HuH-7 (cell line): Measurements from ENCODE around the gene DRD2.

Source experiments
- DNase-seq: peaks from one replicate; pipeline ENCODE4 v3.0.0; 2011; ENCODE audit warnings: low spot score

The DRD2 gene

DNA sequence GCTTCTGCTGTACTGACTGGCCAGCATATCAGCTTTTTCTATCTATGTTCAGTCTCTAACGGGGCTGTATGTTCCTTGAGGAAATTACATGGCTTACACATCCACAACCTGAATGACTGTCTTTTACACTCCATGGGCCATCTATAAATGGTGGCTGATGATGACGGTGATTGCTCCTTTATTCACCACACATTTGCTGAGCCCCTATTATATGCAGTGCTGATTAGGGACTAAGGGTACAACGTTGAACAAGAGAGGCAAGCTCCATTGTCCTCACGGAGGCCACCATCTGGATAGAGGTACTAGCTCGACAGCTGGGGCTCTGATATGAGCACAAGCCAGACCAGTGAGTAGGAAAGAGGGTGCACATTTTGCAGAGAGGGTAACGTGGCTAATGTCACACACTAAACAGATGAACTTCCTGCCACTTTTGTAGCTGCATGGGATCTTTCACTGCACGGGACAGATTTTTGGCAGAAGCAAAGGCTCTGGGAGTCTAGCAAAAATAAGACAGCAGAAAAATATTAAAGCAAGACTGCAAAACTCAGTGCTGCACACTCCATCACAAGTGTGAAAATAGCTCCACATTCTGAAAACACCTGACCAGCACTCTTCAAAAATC is 30.6 kb downstream of the DRD2 start:
- DNase-seq, result no peak

DNA sequence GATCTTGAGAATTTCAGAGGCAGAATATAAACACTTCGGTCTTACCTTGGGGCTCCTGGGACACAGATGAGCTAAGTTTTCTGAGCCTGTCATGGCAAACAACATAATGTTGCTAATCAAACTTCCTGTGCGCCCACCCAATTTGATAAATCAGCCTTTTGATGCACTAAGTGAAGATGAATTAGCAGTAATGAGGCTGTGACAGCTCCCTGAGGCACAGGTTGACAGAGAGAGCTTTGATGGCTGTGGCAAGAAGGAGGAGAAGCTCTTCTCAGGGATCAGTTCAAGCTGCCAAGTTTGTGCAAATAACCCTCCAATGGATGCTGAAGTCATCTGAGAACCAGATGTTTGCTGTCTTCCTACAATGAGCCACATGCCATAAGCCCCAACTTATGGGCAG is 34.4 kb downstream of the DRD2 start:
- no peak for DNase-seq

DNA sequence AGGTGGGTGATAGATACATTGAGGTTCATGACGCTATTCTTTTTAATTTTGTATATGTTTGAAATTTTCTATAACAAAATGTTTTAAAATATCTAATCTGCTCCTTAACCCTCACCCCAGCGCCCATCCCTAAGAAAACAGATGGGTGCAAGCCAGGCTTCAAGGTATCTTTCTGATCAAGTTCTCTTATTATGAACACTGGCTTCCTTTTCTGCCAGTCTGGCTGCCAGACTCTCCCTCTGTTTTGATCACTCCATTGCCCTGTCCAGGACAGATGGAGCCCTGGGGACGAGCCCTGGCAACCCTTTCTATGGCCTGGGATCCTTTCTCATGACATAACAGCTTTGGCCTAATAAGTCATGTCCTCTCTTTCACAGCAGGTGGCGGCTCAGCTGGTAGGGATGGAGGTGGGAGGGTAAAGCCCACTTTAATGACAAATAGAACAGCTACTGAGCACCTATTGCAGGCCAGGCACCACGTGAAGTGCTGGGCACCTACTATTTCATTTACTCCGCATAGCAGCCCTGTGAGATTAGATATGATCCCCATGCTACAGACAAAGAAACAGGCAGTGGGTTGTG is 38.4 kb downstream of the DRD2 start:
- no peak for DNase-seq

DNA sequence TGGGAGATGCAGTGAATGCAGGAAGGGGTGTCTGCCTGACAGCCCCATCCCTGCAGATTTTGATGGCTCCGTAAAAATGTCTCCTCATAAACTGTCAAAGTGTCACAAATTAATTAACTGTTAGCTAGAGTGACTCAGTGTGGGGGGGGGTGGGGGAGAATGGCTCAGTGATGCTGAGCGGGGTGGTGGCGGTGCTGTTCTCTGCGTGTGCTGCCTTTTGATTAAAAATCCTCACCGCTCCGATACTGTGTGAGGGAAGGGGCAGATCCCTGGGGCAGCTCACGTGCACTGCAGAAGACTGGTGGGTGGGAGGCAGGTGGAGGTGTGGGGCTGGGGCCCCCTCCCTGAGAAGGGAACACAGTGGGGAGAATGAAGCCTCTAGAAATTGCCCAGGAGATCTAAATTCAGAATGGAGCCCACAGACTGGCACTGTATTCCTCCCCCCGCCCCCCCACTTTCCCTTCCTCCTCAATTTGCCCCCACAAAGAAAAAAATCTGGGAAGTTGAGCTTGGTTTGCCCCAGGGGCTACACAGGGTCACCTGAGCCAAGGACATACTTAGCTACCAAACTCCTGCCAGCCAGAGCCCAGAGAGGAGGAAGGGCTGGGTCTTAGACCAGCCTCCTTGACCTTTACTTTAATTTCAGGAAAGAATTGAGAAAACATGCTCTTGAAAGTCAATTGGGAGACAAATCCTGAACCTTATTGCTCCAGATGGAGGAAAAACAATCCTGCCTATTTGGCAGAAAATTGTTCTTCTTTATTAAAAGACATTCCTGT is 39.8 kb downstream of the DRD2 start:
- no peak for DNase-seq

DNA sequence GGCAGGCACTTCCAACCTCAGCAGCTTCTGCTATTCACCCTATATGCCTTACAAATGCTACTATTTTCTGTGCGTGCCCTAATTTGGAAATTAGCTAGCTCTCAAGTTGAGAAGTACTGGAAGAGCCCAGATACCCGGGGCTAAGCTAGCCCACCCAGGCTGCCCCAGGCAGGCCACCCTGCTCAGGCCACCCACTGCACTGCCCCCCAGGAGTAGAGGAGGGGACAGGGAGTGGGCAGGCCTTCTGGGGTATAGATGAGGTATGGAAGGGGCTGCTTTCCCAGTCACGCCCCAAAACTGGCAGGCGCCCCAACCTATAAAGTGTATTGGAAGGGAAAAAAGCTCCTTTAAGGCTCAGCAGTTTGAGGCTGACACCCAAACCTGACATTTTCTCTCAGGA is 43.5 kb downstream of the DRD2 start:
- DNase-seq, result no peak

DNA sequence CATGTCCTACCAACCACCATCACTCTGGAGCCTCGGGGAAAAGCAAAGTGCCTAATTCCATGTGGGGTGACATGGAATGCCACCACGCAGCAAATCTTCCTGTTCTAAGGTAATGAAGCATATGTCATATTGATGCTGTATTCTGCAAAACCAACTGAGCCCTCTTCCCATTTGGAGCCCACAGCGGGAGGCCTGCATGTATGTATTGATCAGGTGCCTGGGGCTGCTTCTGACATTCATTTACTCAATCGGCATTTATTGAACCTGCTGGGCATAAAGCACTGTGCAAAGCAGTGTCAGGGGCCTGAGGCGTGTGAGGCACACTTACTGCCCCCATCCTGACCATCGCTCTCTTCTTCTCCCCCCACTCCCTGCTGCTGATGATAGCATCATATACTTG is 48.5 kb downstream of the DRD2 start:
- no peak for DNase-seq

DNA sequence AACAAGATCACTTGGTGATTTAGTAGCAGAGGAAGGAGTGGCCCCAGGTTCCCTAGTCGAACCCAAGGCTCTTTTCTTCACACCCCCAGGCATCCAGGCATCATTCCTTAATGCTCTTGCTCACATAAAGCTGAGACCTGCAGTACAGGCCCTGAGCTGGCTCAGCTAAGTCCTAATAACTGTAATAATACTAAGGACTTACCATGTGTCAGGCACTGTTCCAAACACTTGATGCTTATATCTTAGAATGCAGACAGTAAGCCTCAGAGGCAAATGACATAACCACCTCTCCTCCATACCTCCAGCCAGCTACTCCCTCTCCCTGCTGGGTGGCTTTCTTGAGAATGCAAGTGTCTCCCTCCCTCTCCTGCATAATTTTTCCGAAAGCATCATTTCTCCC is 54.4 kb downstream of the DRD2 start:
- no peak for DNase-seq

DNA sequence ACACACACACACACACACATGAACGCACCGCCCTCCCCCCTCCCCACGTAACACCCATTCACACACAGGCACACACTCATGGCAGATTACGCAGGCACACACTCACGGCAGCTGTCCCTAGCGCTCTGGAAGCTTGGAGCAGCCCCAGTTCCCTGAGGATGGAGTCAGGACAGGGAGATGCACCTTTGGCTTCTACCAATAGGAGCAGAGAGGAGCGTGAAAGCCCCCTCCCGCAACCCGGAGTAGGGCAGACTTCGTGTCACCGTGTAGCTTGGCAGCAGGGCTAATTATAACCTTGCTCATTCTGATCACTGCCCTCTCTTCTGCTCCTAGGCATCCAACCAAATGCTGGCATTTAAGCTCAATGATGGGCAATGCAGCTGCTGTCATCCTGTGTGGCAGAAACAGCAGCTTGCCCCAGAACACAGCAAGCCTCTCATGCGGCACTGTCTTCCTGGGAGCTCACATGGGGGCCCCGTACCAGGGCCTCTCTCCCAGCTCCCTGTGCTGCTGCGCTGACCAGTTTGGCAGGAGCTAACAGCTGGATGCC is 55.7 kb downstream of the DRD2 start:
- no peak for DNase-seq

DNA sequence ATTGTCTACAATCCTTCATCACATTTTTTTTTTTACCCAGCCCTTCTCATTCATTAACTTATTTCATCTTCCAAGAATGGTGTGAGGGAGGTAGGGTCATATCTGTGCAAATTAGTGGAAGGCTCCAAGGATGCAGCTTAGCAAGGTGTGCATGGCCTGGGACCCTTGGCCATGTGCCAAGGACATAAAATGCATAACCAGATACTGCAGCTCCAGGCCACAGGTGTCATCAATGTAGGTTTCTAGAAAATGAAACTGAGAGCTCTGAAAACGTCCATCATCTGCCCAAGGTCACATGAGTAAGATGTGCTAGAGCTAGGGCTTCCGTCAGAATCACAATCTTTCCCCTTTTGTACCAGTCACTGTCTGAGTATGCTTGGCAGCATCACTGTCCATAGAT is 57.8 kb downstream of the DRD2 start:
- no peak for DNase-seq

DNA sequence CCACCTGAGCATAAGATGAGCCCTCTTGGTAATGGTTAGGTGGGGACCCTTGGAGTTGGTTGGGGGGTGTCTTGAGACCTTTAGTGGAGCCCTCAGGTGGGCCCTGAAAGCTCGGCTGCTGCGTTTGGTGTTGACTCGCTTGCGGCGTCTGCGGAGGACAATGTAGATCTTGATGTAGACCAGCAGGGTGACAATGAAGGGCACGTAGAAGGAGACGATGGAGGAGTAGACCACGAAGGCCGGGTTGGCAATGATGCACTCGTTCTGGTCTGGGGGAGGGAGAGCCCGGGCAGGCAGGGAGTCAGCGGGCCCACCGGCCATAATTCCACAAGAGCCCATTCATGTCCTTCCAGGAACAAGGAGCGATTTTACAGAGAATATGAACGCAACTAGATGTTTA is 59.9 kb downstream of the DRD2 start:
- no peak for DNase-seq

DNA sequence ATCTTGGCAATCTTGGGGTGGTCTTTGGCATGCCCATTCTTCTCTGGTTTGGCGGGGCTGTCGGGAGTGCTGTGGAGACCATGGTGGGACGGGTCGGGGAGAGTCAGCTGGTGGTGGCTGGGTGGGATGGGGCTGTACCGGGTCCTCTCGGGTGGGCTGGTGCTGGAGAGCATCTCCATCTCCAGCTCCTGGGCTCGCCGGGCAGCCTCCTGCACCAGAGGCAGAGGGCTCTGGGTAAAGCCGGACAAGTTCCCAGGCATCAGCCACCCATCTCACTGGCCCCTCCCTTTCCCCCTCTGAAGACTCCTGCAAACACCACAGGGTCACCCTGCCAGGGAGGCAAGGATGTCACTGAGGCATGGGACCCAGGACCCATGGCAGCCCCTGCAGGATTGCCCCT is 62.5 kb downstream of the DRD2 start:
- DNase-seq, result no peak

DNA sequence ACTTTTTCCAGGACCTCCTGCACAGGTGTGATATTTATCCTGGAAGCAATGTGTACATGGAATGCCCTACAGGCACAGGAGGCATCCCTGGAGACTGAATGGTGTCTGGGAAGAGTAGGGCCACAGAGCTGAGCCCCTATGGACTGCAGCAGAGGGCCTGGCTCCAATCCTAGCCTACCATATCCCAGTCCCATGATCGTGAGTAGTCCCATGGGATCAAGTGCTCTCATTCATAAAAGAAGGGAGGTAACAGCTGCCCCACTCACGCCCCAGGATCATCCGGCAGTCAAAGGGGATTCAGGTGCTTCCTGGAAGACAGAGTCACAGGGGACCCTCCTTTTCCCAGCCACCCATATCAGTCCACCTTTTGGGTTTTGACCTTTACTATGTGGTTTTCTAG is 63.7 kb downstream of the DRD2 start:
- DNase-seq, result no peak

DNA sequence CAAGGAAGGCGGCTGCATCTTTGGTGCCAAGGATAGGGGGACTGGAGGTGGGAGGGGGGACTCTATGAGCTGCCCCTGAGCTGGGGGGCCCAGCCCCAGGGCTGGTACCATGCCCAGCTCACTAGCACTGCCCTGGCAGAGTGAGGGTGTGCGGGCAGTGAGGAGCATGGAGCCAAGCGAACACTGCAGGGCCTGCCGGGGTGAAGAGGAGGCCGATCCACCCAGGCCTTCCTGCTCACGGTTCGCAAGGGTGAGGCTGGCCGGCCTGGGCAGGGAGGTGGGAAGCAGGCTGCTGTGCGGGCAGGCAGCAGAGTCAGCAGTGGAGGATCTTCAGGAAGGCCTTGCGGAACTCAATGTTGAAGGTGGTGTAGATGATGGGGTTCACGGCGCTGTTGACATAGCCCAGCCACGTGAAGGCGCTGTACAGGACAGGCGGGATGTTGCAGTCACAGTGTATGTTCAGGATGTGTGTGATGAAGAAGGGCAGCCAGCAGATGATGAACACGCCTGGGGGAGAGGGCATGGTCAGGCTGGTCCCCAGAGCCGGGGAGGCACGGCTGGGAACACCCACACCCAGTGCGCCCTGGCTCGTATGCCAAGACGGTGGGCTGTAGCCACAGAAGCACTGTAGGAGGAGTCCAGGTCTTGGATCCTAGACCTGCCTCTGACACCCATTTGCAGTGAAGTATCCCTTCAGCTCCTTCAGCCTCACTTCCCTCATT is 64.6 kb downstream of the DRD2 start:
- no peak for DNase-seq

DNA sequence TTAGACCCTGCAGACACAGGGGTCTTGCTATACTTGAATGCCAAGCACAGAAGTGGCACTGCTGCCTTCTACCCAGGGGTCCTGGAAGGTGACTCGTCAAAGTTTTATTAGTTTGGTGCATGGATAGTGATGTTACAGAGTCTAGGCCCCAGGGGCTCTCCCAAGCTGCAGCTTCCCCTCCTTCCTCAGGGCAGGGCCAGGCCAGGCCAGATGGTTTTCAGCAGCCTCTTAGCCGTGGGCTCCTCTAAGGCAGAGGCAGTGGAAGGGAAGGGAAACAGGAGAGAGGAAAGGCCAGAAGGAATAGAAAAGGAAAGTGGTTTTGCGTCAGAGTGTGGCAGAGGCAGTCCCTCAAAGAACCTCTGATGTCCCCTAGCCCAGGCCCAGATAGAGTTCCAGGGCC is 65.7 kb downstream of the DRD2 start:
- no peak for DNase-seq

DNA sequence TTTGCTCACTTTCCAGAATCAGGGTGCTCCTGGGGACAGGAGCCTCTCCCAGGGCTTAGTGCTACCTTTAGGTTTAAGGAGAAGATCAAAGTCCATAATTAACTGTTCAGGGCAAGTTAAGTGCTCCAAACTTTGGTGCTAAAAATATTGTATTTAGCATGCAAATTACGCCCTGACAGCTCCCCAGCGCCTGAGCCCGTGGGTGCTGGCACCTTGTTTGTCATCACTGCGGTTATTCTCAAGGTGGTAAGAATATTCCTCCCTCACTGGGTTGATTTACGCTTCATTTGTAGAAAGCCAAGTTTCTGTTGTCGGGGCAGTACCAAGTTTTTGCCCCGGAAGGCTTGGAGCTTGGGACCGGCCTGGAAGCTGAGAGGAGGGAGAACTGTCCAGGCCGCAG is 66.3 kb downstream of the DRD2 start:
- no peak for DNase-seq

DNA sequence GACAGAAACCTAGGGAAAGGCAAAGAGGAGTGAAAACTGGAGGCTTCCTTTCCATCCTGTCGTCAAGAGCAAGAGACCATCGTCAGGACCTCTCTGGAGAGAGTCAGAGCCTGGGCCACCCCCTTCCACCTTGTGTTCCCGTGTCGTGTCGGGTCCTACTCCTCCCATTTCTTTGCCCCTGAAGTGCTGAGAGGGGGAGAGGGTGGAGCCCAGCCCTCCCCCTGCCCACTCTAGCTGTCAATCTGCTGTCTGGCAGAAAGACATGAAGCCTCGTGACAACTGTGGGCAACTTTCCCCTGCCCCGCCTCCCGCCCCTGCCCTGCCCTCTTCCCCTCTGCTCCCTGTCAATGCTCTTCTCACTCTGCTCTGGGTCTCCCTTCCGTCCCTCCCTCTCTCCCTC is 67.0 kb downstream of the DRD2 start:
- DNase-seq, result no peak

DNA sequence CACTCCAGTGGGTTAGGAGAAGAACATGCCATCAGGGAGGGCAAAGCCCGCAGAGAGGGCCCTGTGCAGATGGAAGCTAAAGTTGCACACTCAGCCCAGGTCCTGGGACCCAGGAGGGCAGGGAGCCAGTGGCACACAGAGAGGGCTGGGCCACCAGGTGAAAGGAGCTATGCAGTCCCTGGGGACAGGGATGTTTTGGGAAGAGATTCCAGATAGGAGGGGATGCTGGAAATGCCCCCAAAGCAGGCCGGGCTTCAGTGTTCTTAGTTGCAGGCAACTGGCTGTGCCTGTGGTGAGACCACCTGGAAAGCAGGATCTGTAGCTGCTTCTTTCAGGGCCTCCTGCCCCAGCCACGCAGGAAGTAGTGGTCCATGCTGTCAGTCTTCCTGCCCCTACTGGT is 68.0 kb downstream of the DRD2 start:
- no peak for DNase-seq

DNA sequence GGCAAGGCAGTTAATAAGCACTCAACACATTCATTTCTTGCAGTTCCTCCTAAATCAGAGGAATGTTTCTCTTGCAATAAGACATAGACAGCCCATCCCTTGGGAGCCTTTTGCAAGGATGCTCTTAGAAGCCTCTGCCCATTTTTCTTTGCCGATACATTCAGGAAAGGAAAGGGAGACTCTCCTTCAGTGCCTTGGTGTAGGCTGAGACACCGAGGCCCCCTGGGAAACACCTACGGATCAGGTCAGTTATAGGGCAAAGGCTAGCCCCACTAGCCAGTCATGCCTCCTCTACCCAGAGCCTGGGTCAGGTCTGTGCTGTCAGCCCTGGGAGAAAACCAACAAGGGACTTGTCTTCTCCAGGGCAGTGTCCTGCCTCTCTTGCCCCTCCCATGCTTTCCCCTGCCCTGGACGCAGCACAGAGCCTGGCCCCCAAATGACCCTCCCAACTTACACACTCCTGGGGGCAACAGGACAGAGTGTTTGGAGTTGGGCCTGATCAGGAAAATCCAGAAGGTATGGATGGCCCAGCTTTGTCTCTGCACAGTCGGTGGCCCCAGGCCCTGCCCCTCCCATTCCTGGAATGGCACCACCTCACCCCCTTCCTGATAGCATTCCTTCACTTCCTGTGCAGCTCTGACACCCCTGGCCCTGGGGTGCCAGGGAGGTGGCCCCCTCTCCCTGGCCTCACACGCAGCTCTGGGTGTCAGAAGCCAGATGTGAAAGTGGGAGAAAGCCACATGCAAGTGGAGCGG is 69.3 kb downstream of the DRD2 start:
- DNase-seq, result no peak

DNA sequence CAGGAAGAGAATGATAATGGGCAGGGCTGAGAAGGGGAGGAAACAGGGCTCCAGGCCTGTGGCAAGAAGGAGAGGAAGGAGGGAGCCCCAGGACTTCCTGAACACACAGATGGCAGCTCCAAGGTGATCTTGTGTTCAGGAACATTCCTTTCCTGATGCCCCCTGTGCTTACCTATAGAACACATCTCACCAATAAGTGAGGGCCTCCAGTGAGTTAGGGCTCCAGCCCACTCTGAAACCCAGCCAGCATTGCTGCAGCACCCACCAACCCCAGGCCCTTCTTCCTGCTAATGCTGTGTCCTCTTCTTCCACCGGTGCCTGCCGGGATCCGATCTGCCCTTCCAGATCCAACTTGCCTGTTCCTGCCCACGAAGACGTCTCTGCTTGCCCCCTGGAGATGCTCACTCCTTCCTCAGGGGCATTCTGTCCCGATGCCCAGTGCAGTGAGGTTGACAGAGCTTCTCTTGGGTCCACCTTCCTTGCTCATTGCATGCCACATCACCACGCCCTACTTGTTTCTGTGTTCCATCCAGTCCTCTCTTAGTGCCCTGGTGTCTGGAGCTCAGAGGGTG is 70.3 kb downstream of the DRD2 start:
- DNase-seq, result no peak

DNA sequence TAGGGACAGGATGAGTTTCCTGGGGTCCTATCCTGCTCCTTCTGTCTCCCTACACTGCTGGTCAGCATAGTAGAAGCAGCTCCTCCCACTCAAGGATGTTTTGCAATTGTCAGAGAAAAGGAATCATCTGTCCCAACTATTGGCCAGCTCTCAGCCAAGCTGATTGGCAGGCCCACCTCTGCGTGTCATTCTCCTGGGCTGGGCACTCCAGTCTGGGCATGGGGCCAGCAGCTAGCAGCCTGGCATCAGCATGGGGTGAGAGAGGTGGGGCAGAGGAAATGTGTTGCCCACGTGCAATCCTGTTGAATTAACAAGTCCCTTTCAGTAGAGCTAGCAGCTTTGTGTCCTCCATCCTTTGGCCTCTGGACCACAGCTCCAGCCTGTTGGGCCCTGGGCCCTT is 73.5 kb downstream of the DRD2 start:
- no peak for DNase-seq

DNA sequence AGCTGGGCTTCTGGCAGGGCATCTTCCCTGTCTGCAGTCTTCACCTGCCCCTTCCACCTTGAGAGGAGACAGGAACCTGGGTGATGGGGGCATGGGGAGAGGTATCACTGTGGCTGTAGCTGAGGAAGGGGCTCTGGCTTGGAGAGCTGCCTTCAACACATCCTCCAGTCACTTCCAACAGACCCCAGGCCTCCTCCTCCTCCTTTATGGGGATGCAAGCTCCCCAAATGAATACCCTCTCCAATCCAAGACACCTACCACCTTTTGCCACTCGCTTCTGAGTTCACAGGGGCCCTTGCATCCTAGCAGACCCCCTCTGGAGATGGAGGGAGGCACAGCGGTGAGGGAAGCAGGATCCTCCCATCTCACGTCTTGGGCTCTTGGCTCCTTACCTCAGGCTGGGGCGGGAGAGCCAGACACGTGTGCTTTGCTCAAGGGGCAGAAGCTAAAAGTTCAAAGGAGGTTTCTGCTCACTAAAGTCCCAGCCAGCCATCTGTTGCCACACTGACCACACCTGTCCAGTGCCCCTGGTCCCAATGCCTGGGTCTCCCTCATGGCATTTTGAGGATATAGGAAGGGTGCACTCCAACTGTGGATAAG is 74.5 kb downstream of the DRD2 start:
- no peak for DNase-seq
